NT2/D1 (cell line): ENCODE results near the gene NAA40.

Source experiments
- SUZ12 ChIP-seq: IDR thresholded peaks from 2 replicates; pipeline ENCODE4 v1.6.1; 2011; ENCODE audit not compliant: insufficient read length, insufficient read depth; ENCODE audit errors: extremely low read depth
- YY1 ChIP-seq: IDR thresholded peaks from 2 replicates; pipeline ENCODE4 v1.6.1; 2011; ENCODE audit not compliant: insufficient read length, insufficient read depth

GRCh38 chr11:63951779-63952536, 13.2 kb downstream of the NAA40 start:
- no peak for TF ChIP-seq SUZ12
- TF ChIP-seq YY1, result no peak
